Activated T-helper 2 cell treated with anti-CD3 and anti-CD28 coated beads, Interferon-gamma antibody, Interleukin-2, Interleukin-4, amounts not matched to agents 10 μg/mL and 5 μg/mL and 100 μg/mL, durations not matched to agents 14 hours and 24 hours and 36 hours (primary cell): ENCODE measurements around the gene YLPM1. TPM values are rescaled to one million over a fixed set of nuclear protein-coding genes. Genes with fewer than 3 reads are reported as not detected.
A peak's percentile ranks its signal among the peaks of the same experiment; 100 is the strongest.

Source experiments
- DNase-seq: peaks from one replicate; pipeline ENCODE4 v3.0.0; 2021; ENCODE audit warnings: low spot score
- H3K27ac Mint-ChIP-seq: one replicate; pipeline ENCODE4 v1.8.0; 2021; ENCODE audit warnings: mixed read lengths
- H3K27me3 Mint-ChIP-seq: one replicate; pipeline ENCODE4 v1.8.0; 2021; ENCODE audit warnings: low read depth, mixed read lengths
- H3K36me3 Mint-ChIP-seq: one replicate; pipeline ENCODE4 v1.8.0; 2021; ENCODE audit warnings: low read depth, mixed read lengths
- H3K4me1 Mint-ChIP-seq: one replicate; pipeline ENCODE4 v1.8.0; 2021; ENCODE audit warnings: low read depth, mixed read lengths
- H3K4me3 Mint-ChIP-seq: one replicate; pipeline ENCODE4 v1.8.0; 2021; ENCODE audit warnings: low read depth, mild to moderate bottlenecking, moderate library complexity, mixed read lengths
- H3K9me3 Mint-ChIP-seq: one replicate; pipeline ENCODE4 v1.8.0; 2021; ENCODE audit warnings: mixed read lengths
- intact Hi-C: fragments of 100-400 bp; cut with micrococcal nuclease; formaldehyde crosslinking; loops from one replicate; pipeline ENCODE4 v1.15.1; 2023
- total RNA-seq: library from RNA; stranded (reverse); gene quantifications from 2 replicates; pipeline ENCODE4 v1.2.3, GENCODE V29; 2022

Gene YLPM1
- total RNA-seq, 1 donor from 2014 or later = 75.1 TPM

DNA sequence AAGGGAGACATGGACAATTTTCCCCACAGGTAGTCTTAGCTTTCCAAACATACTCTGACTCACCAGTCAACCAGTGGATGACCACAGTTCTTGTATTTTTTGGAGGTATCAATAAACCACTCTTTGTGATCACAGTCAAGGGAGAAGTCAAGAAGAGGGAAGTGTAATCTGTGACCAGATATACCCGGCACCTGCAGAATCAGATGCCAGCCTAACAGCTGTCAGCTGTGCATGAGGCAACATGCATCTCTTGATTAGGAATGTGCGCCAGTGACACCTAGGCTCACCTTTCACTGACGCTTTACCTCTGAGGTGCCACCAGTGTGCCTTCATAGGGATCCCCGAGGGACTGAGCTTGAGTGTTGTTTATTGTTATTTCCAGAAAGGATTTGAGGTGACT is 92.8 kb downstream of the YLPM1 start:
- no peak for DNase-seq
- H3K4me1 Mint-ChIP-seq = peaks cover 6% of the 10 kb centered on the region
- intact Hi-C loops = no loop called here
- no peaks in the 10 kb centered on the region for H3K27me3 Mint-ChIP-seq
- H3K4me3 Mint-ChIP-seq = no peak overlapping the region
- H3K36me3 Mint-ChIP-seq = no peaks in the 10 kb centered on the region
- H3K27ac Mint-ChIP-seq = no peak overlapping the region
- H3K9me3 Mint-ChIP-seq = no peaks in the 10 kb centered on the region

DNA sequence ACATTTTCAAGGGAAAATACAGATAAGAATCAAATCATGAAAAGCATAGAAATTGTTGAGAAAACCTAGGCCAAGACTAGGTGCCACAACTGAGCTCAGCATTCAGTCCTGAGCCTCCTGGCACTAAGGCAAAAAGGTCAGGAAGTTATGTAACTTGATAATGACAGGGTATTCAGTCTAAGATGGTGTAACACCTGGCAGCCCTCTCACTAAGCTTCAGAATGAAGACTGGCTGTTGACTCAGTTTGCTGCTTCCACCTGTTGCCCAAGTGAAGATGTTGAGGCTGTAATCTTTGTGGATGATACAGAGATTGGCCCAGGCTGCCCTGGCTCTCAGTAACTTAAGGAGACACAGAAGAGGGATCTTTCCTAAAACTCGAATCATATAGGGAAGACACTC is 93.2 kb downstream of the YLPM1 start:
- Mint-ChIP-seq H3K4me1 (peaks cover 6% of the 10 kb centered on the region), H3K27ac (no peak overlapping the region), H3K27me3 (no peaks in the 10 kb centered on the region), H3K36me3 (no peaks in the 10 kb centered on the region), H3K4me3 (no peak overlapping the region), H3K9me3 (no peaks in the 10 kb centered on the region)
- no peak for DNase-seq
- intact Hi-C loops = no loop called here

DNA sequence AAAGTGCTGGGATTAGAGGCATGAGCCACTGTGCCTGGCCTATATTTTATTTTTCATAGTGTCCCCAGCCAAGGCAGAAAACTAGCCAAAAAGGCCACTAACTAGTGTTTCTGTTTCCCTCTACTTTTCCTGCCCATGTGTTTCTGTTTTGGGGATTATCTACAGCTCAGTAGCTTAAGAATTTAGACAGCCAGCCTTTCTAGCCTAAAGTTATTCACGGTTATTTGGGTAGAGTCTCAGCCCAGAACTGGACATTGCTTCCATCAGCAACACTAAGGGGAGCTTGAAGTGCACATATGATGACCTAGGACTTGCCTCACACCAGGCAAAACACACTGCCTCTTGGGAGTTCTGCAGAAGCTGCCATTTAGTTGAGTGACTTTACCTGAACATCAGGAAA is 94.9 kb downstream of the YLPM1 start:
- intact Hi-C loops = no loop called here
- DNase-seq = no peak
- Mint-ChIP-seq H3K4me1 (peaks cover 1% of the 10 kb centered on the region), H3K4me3 (no peak overlapping the region), H3K9me3 (no peaks in the 10 kb centered on the region), H3K27ac (no peak overlapping the region), H3K27me3 (no peaks in the 10 kb centered on the region), H3K36me3 (no peaks in the 10 kb centered on the region)

DNA sequence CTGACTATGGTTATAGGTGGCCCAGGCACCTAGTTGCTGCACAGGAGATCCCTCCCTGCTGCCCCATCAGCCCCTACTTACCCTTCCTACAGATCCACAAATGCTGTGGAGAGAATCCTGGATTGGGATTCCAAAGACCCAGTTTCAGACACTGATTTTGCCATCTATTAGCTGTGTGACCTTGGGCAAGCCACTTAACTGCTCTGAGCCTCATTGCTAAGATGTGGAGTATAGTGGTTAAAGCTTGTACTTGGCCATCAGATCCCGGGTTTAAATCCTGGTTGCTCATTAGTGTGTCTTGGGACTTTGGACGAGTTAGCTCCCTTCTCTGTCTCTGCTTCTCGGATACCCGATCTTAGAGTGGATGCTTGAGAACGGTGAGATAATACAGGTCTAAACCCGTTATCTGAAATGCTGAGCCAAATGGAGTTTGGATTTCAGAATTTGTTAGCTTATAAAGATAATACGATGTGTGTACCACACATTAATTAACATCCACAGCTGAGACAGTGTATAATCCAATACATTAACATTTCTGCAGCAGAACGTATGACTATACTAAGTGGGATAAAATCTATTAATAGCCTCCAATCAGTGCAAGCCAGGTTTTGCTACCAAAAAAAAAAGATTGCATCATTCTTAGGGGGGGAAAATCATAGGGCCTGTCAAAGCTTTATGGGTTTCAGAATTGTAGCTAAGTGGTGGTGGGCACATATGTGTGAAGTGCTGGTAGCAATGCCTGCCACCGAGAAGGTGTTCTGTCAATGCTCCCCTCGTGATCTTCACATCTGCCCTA is 96.8 kb downstream of the YLPM1 start:
- Mint-ChIP-seq H3K27me3 (no peaks in the 10 kb centered on the region), H3K9me3 (no peaks in the 10 kb centered on the region), H3K27ac (no peak overlapping the region), H3K4me3 (no peak overlapping the region), H3K4me1 (no peaks in the 10 kb centered on the region), H3K36me3 (no peaks in the 10 kb centered on the region)
- no peak for DNase-seq
- intact Hi-C loops = no loop called here

DNA sequence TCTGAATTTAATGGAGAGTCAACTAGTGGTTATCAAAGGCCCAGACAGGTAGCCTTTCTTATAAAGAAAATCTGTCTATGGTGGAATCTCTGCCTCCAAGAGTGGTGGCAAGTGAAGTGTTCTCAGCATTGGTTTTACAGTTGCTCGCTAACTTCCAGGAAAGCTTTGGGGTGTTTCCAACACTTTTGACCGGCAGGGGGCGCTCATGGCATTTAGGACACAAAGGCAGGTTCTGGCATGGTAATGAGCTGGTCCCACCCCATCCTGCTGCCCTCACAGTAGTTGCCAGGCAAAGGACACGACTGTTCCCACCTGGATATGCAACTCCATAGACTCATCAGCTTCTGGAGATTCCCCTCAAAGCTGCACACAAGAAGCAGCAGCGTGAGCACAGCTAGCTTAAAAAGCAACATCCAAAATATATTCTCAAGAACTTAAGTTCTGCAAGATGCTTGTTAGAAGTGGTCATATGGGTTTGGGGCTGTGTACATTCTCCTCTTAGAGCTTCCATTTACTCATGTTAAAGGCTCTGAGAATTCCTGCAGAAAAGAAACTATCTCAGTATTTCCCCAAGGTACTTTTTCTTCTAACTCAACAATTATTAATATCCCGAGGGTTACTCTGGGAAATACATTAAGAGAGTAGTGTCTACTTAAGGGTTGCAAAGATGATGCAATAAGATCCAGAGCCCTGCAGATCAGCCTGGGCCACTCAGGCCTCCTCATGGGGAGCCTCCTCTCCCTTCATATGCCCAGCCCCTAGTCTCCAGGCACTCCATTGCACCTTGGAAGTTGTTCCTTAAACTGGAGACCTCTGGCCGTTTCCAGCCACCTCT is 98.0 kb downstream of the YLPM1 start:
- DNase-seq = peak; percentile 78
- H3K27ac Mint-ChIP-seq = no peak overlapping the region
- no peaks in the 10 kb centered on the region for H3K9me3 Mint-ChIP-seq
- no peaks in the 10 kb centered on the region for H3K4me1 Mint-ChIP-seq
- intact Hi-C loops = loop anchor here (1.0 kb wide), 2 partner anchors 44 to 227 kb away; no protein-coding TSS in a partner anchor
- H3K4me3 Mint-ChIP-seq = no peak overlapping the region
- no peaks in the 10 kb centered on the region for H3K36me3 Mint-ChIP-seq
- no peaks in the 10 kb centered on the region for H3K27me3 Mint-ChIP-seq

DNA sequence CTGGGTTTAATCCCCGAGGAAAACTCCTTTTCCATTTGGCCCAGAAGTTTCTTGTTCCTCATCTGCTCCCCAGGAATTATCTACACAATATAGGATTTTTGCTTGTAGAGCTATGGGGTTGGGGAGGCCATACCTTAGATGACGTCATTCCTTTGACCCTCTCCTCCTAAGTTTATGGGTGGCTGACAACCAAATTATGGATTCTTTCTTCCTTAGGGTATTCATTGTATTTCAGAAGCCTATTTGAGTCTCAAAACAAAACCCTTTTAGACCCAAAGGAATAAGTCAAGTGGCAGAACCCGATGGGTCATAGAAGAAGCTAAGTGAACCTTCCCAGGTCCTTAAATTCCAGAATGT is 98.6 kb downstream of the YLPM1 start:
- H3K4me1 Mint-ChIP-seq = peaks cover 6% of the 10 kb centered on the region
- no peaks in the 10 kb centered on the region for H3K9me3 Mint-ChIP-seq
- H3K27me3 Mint-ChIP-seq = no peaks in the 10 kb centered on the region
- no peak overlapping the region for H3K4me3 Mint-ChIP-seq
- no peak overlapping the region for H3K27ac Mint-ChIP-seq
- H3K36me3 Mint-ChIP-seq = no peaks in the 10 kb centered on the region
- intact Hi-C loops = loop anchor here (1.0 kb wide), 2 partner anchors 44 to 227 kb away; no protein-coding TSS in a partner anchor
- DNase-seq = no peak

DNA sequence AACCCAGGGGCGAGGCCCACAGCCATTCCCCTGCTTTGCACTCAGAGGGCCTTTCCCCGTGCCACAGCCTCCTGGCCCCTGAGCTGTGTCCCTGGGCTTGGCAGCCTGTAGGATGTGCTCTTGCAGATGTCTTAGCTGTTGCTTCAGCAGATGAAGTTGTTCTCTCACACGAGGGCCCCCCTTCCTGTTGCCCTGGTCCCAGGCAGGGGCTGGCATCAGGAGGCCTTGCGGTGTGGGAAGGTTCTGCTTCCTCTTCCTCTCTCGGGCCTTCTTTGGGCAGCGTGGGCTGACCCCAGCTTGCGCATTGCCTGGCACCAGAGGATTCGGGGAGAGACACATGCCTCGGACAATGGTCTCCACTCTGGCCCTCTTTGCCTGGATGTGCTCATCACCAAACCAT is 100.2 kb downstream of the YLPM1 start:
- Mint-ChIP-seq H3K36me3 (no peaks in the 10 kb centered on the region), H3K4me1 (peaks cover 18% of the 10 kb centered on the region), H3K27ac (no peak overlapping the region), H3K27me3 (no peaks in the 10 kb centered on the region), H3K9me3 (no peaks in the 10 kb centered on the region), H3K4me3 (no peak overlapping the region)
- intact Hi-C loops = no loop called here
- DNase-seq = no peak

DNA sequence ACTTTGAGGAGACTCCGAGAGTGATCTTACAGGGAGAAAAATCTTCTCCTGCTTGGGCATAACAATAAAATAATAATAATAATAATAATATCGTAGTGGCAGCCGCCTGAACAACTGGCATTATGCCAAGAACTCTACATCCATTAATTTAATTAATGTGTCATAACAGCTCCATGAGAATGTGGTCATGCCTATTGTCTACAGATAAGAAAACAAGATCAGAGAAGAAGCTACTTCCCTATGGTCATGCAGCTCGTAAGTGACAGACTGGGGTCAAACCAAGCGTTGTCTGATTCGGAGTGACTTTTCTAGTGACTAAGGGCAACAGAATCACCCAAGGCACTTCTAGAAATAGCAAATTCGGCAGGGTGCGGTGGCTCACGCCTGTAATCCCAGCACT is 101.1 kb downstream of the YLPM1 start:
- no peaks in the 10 kb centered on the region for H3K36me3 Mint-ChIP-seq
- intact Hi-C loops = no loop called here
- peaks cover 21% of the 10 kb centered on the region for H3K4me1 Mint-ChIP-seq
- no peak overlapping the region for H3K4me3 Mint-ChIP-seq
- no peak overlapping the region for H3K27ac Mint-ChIP-seq
- H3K27me3 Mint-ChIP-seq = no peaks in the 10 kb centered on the region
- no peak for DNase-seq
- no peaks in the 10 kb centered on the region for H3K9me3 Mint-ChIP-seq

DNA sequence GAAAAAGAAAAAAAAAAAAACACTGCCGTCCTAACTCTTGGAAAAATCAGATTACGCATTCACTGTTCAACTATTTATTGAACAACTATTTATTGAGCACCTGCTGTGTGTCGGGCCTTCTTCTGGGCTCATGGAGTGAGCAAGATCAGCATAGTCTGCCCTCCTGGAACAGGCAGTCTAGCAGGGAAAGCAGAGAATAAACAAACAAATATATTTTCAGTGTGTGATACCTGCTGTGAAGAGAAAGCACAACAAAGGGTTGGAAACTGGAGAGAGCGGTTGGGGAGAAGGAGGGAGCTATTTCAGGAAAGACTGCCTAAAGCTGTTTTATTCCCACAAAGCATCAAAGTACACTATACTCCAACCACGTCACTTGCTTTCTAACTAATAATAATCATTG is 102.0 kb downstream of the YLPM1 start:
- Mint-ChIP-seq H3K9me3 (no peaks in the 10 kb centered on the region), H3K4me1 (peaks cover 21% of the 10 kb centered on the region), H3K36me3 (no peaks in the 10 kb centered on the region), H3K27me3 (no peaks in the 10 kb centered on the region), H3K4me3 (no peak overlapping the region), H3K27ac (no peak overlapping the region)
- DNase-seq = no peak
- intact Hi-C loops = no loop called here

DNA sequence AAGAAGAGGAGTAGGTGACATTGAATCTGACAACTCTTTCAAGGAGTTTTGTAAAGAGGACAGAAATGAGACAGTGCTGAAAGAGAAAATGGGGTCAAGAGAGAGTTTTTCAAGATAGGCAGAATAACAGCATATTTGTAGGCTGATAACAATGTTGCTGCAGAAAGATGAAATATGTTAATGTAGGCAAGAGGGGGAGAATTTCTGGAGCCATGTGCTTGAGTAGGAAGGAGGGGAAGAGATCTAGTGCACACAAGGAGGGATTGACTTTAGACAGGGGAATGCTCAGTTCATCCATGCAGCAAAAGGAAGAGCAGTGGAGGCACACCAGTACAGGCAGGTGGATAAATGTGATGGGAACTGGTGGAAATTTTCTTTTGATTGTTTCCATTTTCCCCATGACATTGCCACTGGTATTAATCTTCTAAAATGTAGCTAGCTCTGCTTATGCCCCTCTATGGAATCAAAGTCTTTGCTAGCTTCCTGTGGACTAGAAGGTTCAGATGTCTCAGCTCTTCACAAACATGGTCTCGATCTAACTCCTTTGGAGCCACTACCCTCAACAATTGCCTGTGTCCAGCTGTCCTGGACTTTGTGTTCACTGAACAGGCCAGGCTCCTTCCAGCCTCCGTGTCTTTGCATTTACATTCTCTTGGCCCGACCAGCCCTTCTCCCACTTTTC is 103.7 kb downstream of the YLPM1 start:
- Mint-ChIP-seq H3K4me3 (no peak overlapping the region), H3K9me3 (no peaks in the 10 kb centered on the region), H3K27me3 (no peaks in the 10 kb centered on the region), H3K36me3 (no peaks in the 10 kb centered on the region), H3K27ac (no peak overlapping the region), H3K4me1 (peaks cover 21% of the 10 kb centered on the region)
- no peak for DNase-seq
- intact Hi-C loops = loop anchor here (2.0 kb wide), 1 partner anchor 14 kb away; the partner anchor contains the start of gene DLST

DNA sequence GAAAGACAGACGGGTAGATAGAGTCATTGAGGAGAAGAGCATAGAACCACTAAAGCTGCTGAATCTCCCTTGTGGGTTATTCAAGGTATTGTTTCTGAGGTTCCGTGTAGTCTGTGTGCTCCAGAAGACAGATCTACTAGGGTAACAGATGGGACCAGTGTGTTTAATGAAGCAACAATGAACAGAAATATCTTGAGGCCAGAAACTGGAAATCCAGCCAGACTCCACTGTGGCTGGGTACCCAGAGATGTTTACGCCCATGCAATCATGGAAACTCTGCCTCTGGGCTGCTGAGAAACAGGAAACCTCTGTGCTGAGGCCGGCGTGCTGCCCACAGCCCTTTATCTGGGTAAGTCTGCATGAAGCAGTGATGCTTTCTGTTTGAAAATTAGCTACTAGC is 104.6 kb downstream of the YLPM1 start:
- Mint-ChIP-seq H3K36me3 (no peaks in the 10 kb centered on the region), H3K27ac (peak overlapping the region; percentile 2), H3K27me3 (no peaks in the 10 kb centered on the region), H3K4me1 (peaks cover 21% of the 10 kb centered on the region), H3K9me3 (no peaks in the 10 kb centered on the region), H3K4me3 (no peak overlapping the region)
- intact Hi-C loops = loop anchor here (2.0 kb wide), 1 partner anchor 13 kb away; the partner anchor contains the start of gene DLST
- peak; percentile 49 for DNase-seq

DNA sequence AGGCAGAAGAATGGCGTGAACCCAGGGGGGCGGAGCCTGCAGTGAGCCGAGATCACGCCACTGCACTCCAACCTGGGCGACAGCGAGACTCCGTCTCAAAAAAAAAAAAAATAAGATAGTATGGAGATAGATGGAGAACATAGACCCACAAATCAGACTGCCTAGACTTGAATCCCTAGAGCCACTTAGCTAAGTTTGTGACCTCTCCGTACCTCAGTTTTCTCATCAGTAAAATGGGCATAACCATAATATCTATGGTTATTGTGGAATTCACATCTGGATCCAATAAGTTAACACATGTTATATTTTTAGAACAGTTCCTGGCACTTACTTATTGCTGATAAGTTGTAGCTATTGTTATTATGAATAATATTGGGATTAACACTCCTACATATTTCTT is 105.6 kb downstream of the YLPM1 start:
- no peak for DNase-seq
- Mint-ChIP-seq H3K36me3 (no peaks in the 10 kb centered on the region), H3K27me3 (no peaks in the 10 kb centered on the region), H3K27ac (no peak overlapping the region), H3K4me1 (peaks cover 21% of the 10 kb centered on the region), H3K9me3 (no peaks in the 10 kb centered on the region), H3K4me3 (no peak overlapping the region)
- intact Hi-C loops = no loop called here

DNA sequence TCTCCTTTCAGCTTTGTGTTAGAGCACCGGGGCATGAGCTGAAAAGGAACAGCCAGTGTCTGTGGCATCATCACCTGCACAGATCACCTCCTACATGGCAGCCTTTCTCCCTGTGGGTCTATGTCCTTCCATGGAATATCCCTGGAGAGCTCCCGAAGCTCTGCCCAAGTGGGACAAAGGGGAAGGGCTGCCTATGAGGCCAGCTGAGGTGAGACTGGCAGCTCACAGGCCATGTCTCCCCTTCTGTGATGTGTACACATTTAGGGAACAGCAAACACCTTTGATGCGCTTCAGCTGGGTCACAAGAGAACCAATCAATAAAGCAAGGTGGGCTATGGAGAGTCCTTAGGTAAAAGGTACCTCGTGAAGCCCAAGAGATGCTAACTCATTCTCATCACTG is 108.7 kb downstream of the YLPM1 start:
- DNase-seq = no peak
- Mint-ChIP-seq H3K9me3 (no peaks in the 10 kb centered on the region), H3K27me3 (no peaks in the 10 kb centered on the region), H3K36me3 (no peaks in the 10 kb centered on the region), H3K4me1 (peaks cover 26% of the 10 kb centered on the region), H3K4me3 (no peak overlapping the region), H3K27ac (no peak overlapping the region)
- intact Hi-C loops = no loop called here
